ENCODE measurements around the gene CFAP97. TPM values are rescaled to one million over a fixed set of nuclear protein-coding genes. Genes with fewer than 3 reads are reported as not detected.

The CFAP97 gene
- total RNA-seq, 1 donor from 2014 or later = 27.5 TPM

DNA sequence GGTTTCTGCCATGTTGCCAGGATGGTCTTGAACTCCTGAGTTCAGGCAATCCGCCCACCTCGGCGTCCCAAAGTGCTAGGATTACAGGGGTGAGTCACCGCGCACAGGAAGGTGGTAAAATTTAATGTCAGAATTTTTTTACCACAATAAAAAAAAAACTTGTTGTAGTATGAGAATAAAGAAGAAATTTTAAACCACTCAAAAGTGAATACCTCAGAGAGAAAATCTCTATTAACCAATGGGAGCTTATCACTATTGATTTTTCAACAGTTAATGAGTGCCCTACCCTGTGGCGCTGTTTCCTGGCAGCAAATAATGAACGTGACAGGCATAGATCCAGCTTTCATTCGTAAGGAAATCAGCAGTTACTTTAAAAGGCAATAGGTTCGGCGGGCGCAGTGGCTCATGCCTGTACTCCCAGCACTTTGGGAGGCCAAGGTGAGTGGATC is 93.4 kb downstream of the CFAP97 start:
- Mint-ChIP-seq H3K27me3 (no peaks in the 10 kb centered on the region), H3K27ac (no peak overlapping the region), H3K9me3 (ENCODE audit: low read depth) (peaks cover 4% of the 10 kb centered on the region), H3K36me3 (ENCODE audit: insufficient read depth) (no peaks in the 10 kb centered on the region), H3K4me1 (ENCODE audit: low read depth) (peaks cover 14% of the 10 kb centered on the region), H3K4me3 (ENCODE audit: low read depth) (no peak overlapping the region)
- no peak for DNase-seq (ENCODE audit: low spot score, unreplicated experiment)
- no peak for TF ChIP-seq CTCF (IDR thresholded peaks at IDR 0.05; ENCODE audit: unreplicated experiment)

GRCh38 chr4:185109736-185110135 is 94.1 kb downstream of the CFAP97 start:
- Mint-ChIP-seq H3K4me1 (ENCODE audit: low read depth) (peaks cover 14% of the 10 kb centered on the region), H3K27ac (no peak overlapping the region)

More at GRCh38 chr4:185109736-185110135, 94.1 kb downstream of the CFAP97 start:
- no peak overlapping the region for H3K4me3 Mint-ChIP-seq (ENCODE audit: low read depth)
- H3K36me3 Mint-ChIP-seq (ENCODE audit: insufficient read depth) = no peaks in the 10 kb centered on the region
- DNase-seq (ENCODE audit: low spot score, unreplicated experiment) = no peak
- peaks cover 4% of the 10 kb centered on the region for H3K9me3 Mint-ChIP-seq (ENCODE audit: low read depth)
- TF ChIP-seq CTCF (IDR thresholded peaks at IDR 0.05; ENCODE audit: unreplicated experiment) = no peak
- no peaks in the 10 kb centered on the region for H3K27me3 Mint-ChIP-seq

Other genes starting within 250 kb of the CFAP97 start
- gene HELT, start 185.5 kb downstream of the CFAP97 start, total RNA-seq = not detected in 2 replicates
- gene SLC25A4, start 60.7 kb downstream of the CFAP97 start, total RNA-seq = 24.7 and 26.2 TPM in 2 replicates
- 13.3 and 13.9 TPM in 2 replicates for gene SNX25, start 5.6 kb upstream of the CFAP97 start, total RNA-seq
- 0.17 and 0.33 TPM in 2 replicates for gene LRP2BP, start 191.9 kb upstream of the CFAP97 start, total RNA-seq
- gene ANKRD37, start 192.8 kb upstream of the CFAP97 start, total RNA-seq = 1.4 TPM in 2 replicates
- 30.9 and 32.3 TPM in 2 replicates for gene UFSP2, start 222.0 kb upstream of the CFAP97 start, total RNA-seq